GM12874 (cell line): Measurements from ENCODE around the gene TAS2R30.

Experiments used
- CTCF ChIP-seq: IDR thresholded peaks from 2 replicates; pipeline ENCODE4 v1.5.1; 2011; ENCODE audit warnings: low read depth, mild to moderate bottlenecking, control low read depth, low read length, moderate library complexity; ENCODE audit not compliant: insufficient read depth

Gene TAS2R30

GRCh38 chr12:11130382-11130781, 4.1 kb downstream of the TAS2R30 start:
- no peak for TF ChIP-seq CTCF

DNA sequence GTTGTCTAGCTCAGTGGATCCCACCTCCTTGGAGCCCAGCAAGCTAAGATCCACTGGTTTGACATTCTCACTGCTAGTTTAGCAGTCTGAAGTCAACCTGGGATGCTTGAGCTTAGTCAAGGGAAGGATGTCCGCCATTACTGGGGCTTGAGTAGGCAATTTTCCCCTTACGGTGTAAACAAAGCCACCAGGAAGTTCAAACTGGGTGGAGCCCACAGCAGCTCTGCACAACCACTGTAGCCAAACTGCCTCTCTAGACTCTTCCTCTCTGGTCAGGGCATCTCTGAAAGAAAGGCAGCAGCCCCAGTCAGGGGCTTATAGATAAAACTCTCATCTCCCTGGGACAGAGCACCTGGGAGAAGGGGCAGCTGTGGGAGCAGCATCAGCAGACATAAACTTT, 25.6 kb downstream of the TAS2R30 start:
- no peak for TF ChIP-seq CTCF

GRCh38 chr12:11107719-11108118, 26.7 kb downstream of the TAS2R30 start:
- TF ChIP-seq CTCF = no peak

GRCh38 chr12:11106288-11106687, 28.2 kb downstream of the TAS2R30 start:
- no peak for TF ChIP-seq CTCF

DNA sequence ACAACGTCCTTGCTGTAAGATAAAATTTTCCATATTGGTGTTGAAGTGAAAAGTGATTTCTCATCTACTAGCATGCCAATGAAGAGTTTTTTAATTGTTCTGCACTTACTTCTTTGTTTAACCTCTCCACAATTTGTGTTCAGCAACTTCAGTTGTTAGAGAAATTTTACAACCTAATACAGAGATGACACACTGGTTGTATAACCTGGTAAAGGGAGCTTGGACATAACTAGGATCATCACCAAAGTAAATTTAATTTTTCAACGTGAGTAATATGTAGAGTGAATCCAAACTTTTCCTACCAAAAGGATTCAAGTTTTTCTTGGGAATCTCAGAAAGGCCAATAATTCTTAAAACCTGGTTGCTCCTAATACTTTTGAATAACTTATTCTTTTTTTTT, 28.9 kb downstream of the TAS2R30 start:
- TF ChIP-seq CTCF = no peak

DNA sequence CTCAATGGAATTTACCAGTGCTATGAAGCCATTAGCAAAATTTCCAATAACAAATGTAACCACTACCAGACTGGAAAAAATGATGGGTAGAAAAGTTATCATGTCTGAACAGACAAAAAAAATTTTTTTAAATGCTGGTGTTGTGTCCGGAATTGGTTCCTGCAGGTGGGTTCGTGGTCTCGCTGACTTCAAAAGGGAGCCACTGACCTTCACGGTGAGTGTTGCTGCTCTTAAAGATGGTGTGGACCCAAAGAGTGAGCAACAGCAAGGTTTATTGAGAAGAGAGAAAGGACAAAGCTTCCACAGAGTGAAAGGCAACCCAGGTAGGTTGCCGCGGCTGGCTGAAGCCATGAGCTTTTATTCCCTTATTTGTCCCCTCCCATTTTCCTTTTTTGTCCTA, 42.3 kb downstream of the TAS2R30 start, which contains the start of gene TAS2R43:
TAS2R43 (minus strand) TSS at position 186 of the 400 bp plus-strand sequence; CDS start at position 102, 84 bp downstream.
- TF ChIP-seq CTCF = no peak

DNA sequence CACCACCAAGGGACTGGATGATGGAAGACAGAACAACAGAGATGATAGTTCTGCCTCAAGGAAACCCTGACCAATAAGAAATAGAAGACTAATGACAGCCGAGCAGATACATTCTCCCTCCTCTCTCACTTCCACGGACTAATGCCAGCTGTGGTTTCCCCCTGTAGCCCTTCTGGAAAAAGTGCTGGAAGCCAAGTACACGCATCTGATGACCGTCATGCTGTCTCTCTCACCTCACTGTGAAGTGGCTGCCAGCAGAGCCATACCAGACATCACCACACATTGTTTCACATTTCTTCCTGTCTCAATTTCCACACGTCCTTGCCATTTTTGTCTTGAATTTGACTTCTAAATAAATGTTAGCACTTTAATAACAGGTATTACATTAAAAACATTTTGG, 45.2 kb downstream of the TAS2R30 start:
- TF ChIP-seq CTCF = no peak

DNA sequence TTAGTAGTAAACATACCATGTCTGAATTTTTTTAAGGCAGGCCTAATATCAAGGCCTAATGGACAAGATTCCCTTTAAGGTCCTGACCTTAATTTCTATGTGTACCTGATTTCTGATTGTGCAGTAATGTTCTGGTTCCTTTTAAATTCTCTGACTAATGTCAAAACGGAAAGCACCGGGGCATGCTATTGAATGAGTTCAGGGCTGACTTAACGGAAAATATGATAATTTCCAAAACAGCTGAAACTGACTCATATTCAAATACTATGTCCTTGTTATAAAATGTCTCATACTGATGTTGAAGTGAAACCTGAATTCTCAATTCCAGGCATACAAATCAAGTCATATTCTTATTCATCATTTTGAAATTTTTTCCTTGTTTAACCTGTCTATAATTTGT, 49.0 kb downstream of the TAS2R30 start:
- no peak for TF ChIP-seq CTCF
